Liver (tissue), 3 donors: ENCODE data around the gene MELK.

Experiments
- CTCF ChIP-seq: fragments of 150-350 bp; IDR thresholded peaks from 2 replicates; pipeline ENCODE4 v1.5.1; 2017; ENCODE audit warnings: improper control_type of control experiment, low read depth, low read length; ENCODE audit not compliant: missing input control
- EGR1 ChIP-seq, 2 donors: IDR thresholded peaks; 2 replicates each; pipeline ENCODE4 v1.6.1; 2016 to 2018; ENCODE audit warnings: antibody characterized with exemption in 2 of 2, low read depth in 2 of 2
- FOXA2 ChIP-seq: IDR thresholded peaks from 2 replicates; pipeline ENCODE4 v1.6.1; 2016; ENCODE audit warnings: antibody characterized with exemption
- HNF4G ChIP-seq: IDR thresholded peaks from 2 replicates; pipeline ENCODE4 v1.6.1; 2016; ENCODE audit warnings: antibody characterized with exemption
- NR2F2 ChIP-seq: IDR thresholded peaks from 2 replicates; pipeline ENCODE4 v1.6.1; 2016; ENCODE audit warnings: antibody characterized with exemption
- RAD21 ChIP-seq, 2 donors: IDR thresholded peaks; 2 replicates each; pipeline ENCODE4 v1.6.1; 2016; ENCODE audit warnings: antibody characterized with exemption in 2 of 2, mild to moderate bottlenecking in 2 of 2
- REST ChIP-seq: IDR thresholded peaks from 2 replicates; pipeline ENCODE4 v1.6.1; 2016; ENCODE audit warnings: antibody characterized with exemption, mild to moderate bottlenecking
- RXRA ChIP-seq, 2 donors: IDR thresholded peaks; 2 replicates each; pipeline ENCODE4 v1.6.1; 2017 to 2018; ENCODE audit warnings: antibody characterized with exemption in 2 of 2, mild to moderate bottlenecking in 1 of 2
- TAF1 ChIP-seq: conservative IDR thresholded peaks from 2 replicates; pipeline ENCODE4 v1.6.1; 2016; ENCODE audit warnings: antibody characterized with exemption, mild to moderate bottlenecking
- TF ChIP-seq, protein P1 (sequence below): IDR thresholded peaks from 2 replicates; pipeline ENCODE4 v1.6.1; 2016; ENCODE audit warnings: antibody characterized with exemption
- TF ChIP-seq, protein P2 (sequence below): IDR thresholded peaks from 2 replicates; pipeline ENCODE4 v1.6.1; 2016; ENCODE audit warnings: antibody characterized with exemption
- TF ChIP-seq, protein P3 (sequence below): IDR thresholded peaks from 2 replicates; pipeline ENCODE4 v1.6.1; 2016; ENCODE audit warnings: antibody characterized with exemption
- donor health status: healthy.
- donor health status: healthy.

- TF ChIP-seq, protein P1, sequence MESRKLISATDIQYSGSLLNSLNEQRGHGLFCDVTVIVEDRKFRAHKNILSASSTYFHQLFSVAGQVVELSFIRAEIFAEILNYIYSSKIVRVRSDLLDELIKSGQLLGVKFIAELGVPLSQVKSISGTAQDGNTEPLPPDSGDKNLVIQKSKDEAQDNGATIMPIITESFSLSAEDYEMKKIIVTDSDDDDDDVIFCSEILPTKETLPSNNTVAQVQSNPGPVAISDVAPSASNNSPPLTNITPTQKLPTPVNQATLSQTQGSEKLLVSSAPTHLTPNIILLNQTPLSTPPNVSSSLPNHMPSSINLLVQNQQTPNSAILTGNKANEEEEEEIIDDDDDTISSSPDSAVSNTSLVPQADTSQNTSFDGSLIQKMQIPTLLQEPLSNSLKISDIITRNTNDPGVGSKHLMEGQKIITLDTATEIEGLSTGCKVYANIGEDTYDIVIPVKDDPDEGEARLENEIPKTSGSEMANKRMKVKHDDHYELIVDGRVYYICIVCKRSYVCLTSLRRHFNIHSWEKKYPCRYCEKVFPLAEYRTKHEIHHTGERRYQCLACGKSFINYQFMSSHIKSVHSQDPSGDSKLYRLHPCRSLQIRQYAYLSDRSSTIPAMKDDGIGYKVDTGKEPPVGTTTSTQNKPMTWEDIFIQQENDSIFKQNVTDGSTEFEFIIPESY = no peak
- TF ChIP-seq CTCF = no peak
- TF ChIP-seq RXRA (IDR thresholded peaks at IDR 0.05) = no peak
- TF ChIP-seq RAD21 (IDR thresholded peaks at IDR 0.05) = no peak
- TF ChIP-seq REST = no peak
- TF ChIP-seq HNF4G = no peak
- TF ChIP-seq FOXA2 = no peak
- no peak for TF ChIP-seq EGR1 (IDR thresholded peaks at IDR 0.05; ENCODE audit: low read depth in 2 of 2)
- TF ChIP-seq, protein P2, sequence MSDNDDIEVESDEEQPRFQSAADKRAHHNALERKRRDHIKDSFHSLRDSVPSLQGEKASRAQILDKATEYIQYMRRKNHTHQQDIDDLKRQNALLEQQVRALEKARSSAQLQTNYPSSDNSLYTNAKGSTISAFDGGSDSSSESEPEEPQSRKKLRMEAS = no peak
- TF ChIP-seq, protein P3, sequence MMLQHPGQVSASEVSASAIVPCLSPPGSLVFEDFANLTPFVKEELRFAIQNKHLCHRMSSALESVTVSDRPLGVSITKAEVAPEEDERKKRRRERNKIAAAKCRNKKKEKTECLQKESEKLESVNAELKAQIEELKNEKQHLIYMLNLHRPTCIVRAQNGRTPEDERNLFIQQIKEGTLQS = no peak
- TF ChIP-seq TAF1 = no peak
- TF ChIP-seq NR2F2 = no peak
These were observed 117.9 kb downstream of the MELK start for GRCh38 chr9:36690412-36691168.
